Measurements from ENCODE around the gene TM9SF3. TPM values are rescaled to one million over a fixed set of nuclear protein-coding genes. Genes with fewer than 3 reads are reported as not detected.

TM9SF3 gene
- total and polyA plus RNA-seq, 10 of the 15 experiments (the other 5 are each of a cell fraction or from before 2014, with no cell fraction given) = 17.1 to 85.4 (median 44.9) TPM

DNA sequence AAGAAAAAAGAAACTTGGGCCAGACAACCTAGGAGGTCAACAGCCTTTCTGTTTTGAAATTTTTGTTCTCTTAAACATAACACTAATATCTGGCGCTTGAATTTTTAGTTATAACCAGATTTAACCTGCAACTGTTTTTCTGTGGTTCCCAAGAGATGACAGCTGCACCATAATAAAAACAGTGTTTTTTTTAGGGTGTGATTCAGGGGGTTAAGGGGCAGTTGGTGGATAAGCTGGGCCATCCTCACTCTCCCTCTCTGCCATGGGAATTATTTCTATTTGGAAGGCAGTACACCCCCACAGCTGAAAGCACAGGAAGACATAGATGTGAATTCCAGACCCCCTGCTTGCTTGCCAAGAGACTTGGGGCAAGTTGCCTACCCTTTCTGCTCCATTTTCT, 20.1 kb upstream of the TM9SF3 start:
- SMC1A ChIA-PET (ENCODE audit: uncharacterized antibody, unreplicated experiment) = interaction anchor here (0.7 kb wide), 1 partner anchor 182 kb away, joined by 3 read pairs; no protein-coding TSS in a partner anchor
- H3K4me1 ChIP-seq (ENCODE audit: control insufficient read depth, insufficient read depth, low read length) = no peaks in the 10 kb centered on the region
- intact Hi-C loops (cut with micrococcal nuclease; ENCODE audit: unreplicated experiment) (loop anchor here (10.0 kb wide), 1 partner anchor 212 kb away; no protein-coding TSS in a partner anchor), in situ Hi-C loops (cut with MboI) (no loop called here)
- H3K79me2 ChIP-seq (ENCODE audit: control insufficient read depth, insufficient read depth, low read length) = no peaks in the 10 kb centered on the region
- no peak overlapping the region for H3K4me2 ChIP-seq (ENCODE audit: control insufficient read depth, insufficient read depth)
- H3K36me3 ChIP-seq (ENCODE audit: control insufficient read depth in 2 of 2, insufficient read depth in 2 of 2, low read length in 1 of 2) = peaks cover 30 to 39% of the 10 kb centered on the region in 2 experiments
- H3K4me3 ChIP-seq = no peak overlapping the region
- CTCF ChIA-PET = interaction anchor here (0.8 to 1.1 kb wide), 2 partner anchors 11 to 20 kb away, joined by 3 read pairs; partner anchors contain the start of gene TM9SF3
- H3K27ac ChIP-seq (ENCODE audit: control insufficient read depth, insufficient read depth) = no peak overlapping the region
- POLR2A ChIA-PET = no interaction called here
- ATAC-seq (no peak), DNase-seq (ENCODE audit: low read depth, low spot score) (no peak), FAIRE-seq (no peak)
- no TSS peak for BruUV-seq (replicated peaks)
- H3K9ac ChIP-seq (ENCODE audit: control insufficient read depth, insufficient read depth, low read length) = no peak overlapping the region
- H3K9me3 ChIP-seq (replicated peaks; ENCODE audit: control insufficient read depth, insufficient read depth, low read length) = no peaks in the 10 kb centered on the region
- RAD21 ChIA-PET (ENCODE audit: unreplicated experiment) = no interaction called here
- H2AFZ ChIP-seq (ENCODE audit: control insufficient read depth, low read depth, low read length) = no peak overlapping the region
- 100% methylated on average over 1 of the region's 1 CpG for WGBS (ENCODE audit: insufficient coverage, insufficient replicate concordance, low lambda C conversion rate, missing lambda C conversion rate)
- H3K27me3 ChIP-seq (replicated peaks in 1 of 2; ENCODE audit: control insufficient read depth in 2 of 2, insufficient read depth in 2 of 2, low read length in 1 of 2) = no peaks in the 10 kb centered on the region
- no peaks in the 10 kb centered on the region for H4K20me1 ChIP-seq (ENCODE audit: control insufficient read depth, insufficient read depth)
- TF ChIP-seq SUZ12 (IDR thresholded peaks at IDR 0.05; ENCODE audit: unreplicated experiment) (no peak), MYB (IDR thresholded peaks at IDR 0.05; ENCODE audit: borderline replicate concordance, low read depth, low read length) (no peak), ZBED1 (IDR thresholded peaks at IDR 0.05; ENCODE audit: borderline replicate concordance) (no peak), CBX3 (IDR thresholded peaks at IDR 0.05; ENCODE audit: borderline replicate concordance, low read depth) (no peak), PAX8 (IDR thresholded peaks at IDR 0.05) (no peak), NFXL1 (IDR thresholded peaks at IDR 0.05; ENCODE audit: borderline replicate concordance) (no peak), MTA2 (IDR thresholded peaks at IDR 0.05; ENCODE audit: low read depth) (no peak), NBN (IDR thresholded peaks at IDR 0.05) (no peak), DPF2 (IDR thresholded peaks at IDR 0.05) (no peak), YBX1 (IDR thresholded peaks at IDR 0.05) (no peak), ZNF622 (IDR thresholded peaks at IDR 0.05) (no peak), HCFC1 (IDR thresholded peaks at IDR 0.05; ENCODE audit: low read length) (no peak), MTA3 (IDR thresholded peaks at IDR 0.05; ENCODE audit: borderline replicate concordance, low read length) (no peak), BACH1 (IDR thresholded peaks at IDR 0.05; ENCODE audit: borderline replicate concordance) (no peak)
- TF ChIP-seq, protein P1, sequence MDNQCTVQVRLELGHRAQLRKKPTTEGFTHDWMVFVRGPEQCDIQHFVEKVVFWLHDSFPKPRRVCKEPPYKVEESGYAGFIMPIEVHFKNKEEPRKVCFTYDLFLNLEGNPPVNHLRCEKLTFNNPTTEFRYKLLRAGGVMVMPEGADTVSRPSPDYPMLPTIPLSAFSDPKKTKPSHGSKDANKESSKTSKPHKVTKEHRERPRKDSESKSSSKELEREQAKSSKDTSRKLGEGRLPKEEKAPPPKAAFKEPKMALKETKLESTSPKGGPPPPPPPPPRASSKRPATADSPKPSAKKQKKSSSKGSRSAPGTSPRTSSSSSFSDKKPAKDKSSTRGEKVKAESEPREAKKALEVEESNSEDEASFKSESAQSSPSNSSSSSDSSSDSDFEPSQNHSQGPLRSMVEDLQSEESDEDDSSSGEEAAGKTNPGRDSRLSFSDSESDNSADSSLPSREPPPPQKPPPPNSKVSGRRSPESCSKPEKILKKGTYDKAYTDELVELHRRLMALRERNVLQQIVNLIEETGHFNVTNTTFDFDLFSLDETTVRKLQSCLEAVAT (IDR thresholded peaks at IDR 0.05) = no peak
- TF ChIP-seq, protein P2, sequence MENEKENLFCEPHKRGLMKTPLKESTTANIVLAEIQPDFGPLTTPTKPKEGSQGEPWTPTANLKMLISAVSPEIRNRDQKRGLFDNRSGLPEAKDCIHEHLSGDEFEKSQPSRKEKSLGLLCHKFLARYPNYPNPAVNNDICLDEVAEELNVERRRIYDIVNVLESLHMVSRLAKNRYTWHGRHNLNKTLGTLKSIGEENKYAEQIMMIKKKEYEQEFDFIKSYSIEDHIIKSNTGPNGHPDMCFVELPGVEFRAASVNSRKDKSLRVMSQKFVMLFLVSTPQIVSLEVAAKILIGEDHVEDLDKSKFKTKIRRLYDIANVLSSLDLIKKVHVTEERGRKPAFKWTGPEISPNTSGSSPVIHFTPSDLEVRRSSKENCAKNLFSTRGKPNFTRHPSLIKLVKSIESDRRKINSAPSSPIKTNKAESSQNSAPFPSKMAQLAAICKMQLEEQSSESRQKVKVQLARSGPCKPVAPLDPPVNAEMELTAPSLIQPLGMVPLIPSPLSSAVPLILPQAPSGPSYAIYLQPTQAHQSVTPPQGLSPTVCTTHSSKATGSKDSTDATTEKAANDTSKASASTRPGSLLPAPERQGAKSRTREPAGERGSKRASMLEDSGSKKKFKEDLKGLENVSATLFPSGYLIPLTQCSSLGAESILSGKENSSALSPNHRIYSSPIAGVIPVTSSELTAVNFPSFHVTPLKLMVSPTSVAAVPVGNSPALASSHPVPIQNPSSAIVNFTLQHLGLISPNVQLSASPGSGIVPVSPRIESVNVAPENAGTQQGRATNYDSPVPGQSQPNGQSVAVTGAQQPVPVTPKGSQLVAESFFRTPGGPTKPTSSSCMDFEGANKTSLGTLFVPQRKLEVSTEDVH (IDR thresholded peaks at IDR 0.05; ENCODE audit: low read depth, partially characterized antibody) = no peak
- TF ChIP-seq, protein P3, sequence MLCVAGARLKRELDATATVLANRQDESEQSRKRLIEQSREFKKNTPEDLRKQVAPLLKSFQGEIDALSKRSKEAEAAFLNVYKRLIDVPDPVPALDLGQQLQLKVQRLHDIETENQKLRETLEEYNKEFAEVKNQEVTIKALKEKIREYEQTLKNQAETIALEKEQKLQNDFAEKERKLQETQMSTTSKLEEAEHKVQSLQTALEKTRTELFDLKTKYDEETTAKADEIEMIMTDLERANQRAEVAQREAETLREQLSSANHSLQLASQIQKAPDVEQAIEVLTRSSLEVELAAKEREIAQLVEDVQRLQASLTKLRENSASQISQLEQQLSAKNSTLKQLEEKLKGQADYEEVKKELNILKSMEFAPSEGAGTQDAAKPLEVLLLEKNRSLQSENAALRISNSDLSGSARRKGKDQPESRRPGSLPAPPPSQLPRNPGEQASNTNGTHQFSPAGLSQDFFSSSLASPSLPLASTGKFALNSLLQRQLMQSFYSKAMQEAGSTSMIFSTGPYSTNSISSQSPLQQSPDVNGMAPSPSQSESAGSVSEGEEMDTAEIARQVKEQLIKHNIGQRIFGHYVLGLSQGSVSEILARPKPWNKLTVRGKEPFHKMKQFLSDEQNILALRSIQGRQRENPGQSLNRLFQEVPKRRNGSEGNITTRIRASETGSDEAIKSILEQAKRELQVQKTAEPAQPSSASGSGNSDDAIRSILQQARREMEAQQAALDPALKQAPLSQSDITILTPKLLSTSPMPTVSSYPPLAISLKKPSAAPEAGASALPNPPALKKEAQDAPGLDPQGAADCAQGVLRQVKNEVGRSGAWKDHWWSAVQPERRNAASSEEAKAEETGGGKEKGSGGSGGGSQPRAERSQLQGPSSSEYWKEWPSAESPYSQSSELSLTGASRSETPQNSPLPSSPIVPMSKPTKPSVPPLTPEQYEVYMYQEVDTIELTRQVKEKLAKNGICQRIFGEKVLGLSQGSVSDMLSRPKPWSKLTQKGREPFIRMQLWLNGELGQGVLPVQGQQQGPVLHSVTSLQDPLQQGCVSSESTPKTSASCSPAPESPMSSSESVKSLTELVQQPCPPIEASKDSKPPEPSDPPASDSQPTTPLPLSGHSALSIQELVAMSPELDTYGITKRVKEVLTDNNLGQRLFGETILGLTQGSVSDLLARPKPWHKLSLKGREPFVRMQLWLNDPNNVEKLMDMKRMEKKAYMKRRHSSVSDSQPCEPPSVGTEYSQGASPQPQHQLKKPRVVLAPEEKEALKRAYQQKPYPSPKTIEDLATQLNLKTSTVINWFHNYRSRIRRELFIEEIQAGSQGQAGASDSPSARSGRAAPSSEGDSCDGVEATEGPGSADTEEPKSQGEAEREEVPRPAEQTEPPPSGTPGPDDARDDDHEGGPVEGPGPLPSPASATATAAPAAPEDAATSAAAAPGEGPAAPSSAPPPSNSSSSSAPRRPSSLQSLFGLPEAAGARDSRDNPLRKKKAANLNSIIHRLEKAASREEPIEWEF (IDR thresholded peaks at IDR 0.05; ENCODE audit: insufficient replicate concordance, low read depth, low read length) = no peak

Measured in GM12878 (cell line).